ENCODE measurements around the gene ABCG1.

ABCG1 gene

DNA sequence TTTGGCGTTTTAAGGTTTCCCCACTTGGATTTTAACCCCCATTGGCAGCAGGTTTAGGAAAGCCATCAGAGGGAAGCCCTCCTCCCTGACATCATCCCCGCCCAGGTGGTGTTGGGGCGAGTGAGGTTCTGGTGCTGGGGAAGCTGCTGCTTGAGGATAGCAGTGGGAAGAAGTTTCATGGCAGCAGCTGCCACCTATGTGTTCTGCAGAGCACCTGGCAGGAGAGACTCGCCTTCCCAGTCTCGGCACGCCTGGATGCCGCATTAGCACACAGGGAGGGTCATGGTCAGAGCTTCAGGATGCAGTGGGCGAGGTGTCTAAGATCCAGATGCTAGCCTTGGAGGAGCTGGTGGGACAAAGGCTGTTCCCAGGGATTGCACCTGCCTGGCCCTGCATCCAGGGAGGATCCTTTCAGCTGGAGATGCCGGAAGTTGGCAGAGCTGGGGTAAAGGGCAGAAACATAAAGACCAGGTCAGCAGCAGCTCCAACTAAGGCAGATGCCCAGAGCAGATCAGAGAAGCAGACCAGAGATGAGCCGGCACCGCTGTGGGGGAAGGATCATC lies 33.9 kb downstream of the ABCG1 start:
- no peak for DNase-seq

- DNase-seq, result no peak
These were observed 34.5 kb downstream of the ABCG1 start for GRCh38 chr21:42253466-42253865.

DNA sequence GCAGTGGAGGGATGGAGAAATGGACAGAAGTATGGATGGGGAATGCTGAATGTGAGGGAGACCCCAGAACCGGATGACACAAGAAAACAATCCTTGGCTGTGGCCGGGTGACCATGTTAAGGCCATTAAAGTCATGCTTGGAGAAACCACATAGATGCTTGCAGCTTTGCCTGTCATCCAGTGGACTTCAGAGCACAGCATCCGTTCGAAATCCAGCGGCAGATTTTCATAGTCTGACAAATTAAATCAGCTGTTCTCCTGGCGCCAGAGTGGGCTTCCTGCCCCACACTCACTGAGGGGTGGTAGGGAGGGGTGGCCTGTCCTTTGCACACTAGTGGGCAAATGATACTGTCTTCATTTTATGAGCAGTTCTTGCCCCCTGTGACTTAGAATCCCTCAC lies 35.1 kb downstream of the ABCG1 start:
- DNase-seq, result no peak

GRCh38 chr21:42254651-42255601 lies 36.0 kb downstream of the ABCG1 start:
- DNase-seq, result no peak

DNA sequence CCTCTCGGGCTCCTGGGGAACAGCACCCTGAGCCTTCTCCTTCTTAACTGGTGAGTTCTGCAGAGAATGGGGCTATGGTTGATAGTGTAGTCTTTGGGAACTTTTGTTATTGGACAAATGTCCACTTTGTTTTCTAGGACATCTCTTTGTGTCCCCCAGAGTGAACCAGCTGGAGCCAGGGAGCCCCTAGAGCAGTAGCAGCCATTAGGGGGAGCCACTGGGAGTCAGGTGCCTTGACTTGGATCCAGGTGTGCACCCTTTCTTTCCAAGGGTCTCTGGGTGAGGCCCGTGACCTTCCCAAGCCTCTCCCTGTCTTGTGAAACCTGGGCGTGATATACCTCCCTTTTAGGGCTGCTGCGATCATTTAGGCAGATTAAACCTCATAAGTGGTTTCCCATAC lies 36.9 kb downstream of the ABCG1 start:
- no peak for DNase-seq

DNA sequence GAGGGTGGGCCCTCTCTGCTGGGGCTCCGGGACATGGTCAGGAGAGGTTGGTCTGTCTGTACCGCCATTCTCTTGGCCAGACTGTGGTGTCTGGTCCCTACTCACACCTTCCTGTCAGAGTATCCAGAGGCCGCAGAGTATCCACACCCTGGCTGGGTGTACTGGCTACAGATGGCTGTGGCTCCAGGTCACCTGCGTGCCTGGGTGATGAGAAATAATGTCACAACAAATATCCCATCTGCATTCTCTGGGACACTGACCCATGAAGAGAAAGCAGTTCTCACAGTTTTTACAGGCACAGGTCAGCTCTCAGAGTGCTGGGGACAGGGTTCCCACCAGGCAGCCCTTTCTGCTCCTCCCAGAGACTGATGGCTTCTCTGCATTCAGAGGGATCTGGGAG lies 37.4 kb downstream of the ABCG1 start:
- no peak for DNase-seq

DNA sequence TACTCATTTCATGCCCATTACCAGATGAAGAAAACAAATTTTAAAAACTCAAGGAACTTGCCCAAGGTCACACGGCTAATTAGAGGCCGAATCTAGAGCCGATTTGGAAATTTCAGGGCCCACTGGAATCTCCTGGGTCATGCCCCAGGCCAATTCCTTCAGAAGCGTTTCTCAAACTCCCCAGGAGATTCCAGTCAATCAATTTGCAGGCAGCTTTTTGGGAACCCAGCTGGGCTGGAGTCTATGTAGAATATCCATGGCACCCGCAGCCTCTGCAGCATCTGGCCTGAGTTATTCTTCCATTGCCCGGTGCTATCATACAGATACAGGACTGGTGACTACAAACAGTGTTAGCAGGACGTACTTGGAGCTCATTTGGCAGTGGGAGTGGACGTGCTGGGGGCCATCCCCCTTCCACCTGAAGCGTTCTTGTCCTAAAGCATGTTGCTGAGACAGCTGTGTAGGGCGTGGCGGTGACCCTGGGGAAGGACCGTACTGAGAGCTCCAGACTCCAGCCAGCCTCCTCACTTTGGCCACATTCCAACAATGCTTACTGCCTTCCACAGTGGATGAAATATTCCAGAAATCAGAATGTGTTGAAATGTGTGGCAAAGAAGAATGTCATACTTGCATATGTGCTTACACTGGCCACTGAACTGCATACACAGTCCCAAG lies 38.3 kb downstream of the ABCG1 start:
- no peak for DNase-seq

- DNase-seq, result no peak
These were observed 39.4 kb downstream of the ABCG1 start for GRCh38 chr21:42258150-42258884.

GRCh38 chr21:42258885-42259407 lies 40.0 kb downstream of the ABCG1 start:
- no peak for DNase-seq

DNA sequence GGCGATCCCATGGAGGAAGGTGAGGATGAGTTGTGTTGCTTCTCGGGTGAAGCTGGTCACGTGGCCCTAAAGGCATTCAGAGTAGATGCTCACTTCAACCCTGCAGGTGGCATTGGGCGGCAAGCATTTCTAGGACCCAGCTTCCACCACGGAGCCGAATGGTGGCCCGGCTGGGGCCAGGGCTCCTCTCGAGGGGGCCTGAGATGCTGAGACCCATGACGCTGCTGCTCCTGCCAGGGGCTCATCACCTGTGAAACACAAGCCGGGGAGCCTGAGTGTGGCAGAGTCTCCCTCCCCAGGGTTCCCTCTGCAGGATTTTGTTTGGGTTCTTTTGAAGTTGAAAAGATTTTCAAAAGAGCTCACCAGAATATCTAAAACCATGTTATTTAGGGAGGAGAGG lies 41.2 kb downstream of the ABCG1 start:
- DNase-seq, result no peak

DNA sequence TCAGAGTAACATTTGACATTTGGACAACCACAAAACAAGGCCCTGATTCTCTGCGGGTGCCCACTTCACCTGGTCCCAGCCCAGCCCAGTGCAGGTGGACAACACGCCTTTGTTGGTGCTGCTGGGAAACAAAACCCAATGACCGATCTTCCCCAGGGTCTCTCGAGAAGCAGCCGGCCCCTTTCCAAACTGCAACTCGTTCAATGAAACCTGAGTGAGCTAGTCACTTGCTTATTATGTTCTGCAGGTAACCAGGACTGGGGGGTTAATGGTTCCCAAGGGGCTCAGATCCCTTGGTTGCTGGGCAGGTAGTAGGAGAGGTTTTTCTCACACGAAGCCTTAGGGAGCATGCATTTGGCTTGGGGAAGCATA lies 42.9 kb downstream of the ABCG1 start:
- no peak for DNase-seq

GRCh38 chr21:42262831-42263231 lies 43.9 kb downstream of the ABCG1 start:
- peak; percentile 28 to 30 for DNase-seq

- no peak for DNase-seq
These were observed 44.7 kb downstream of the ABCG1 start for GRCh38 chr21:42263591-42264131.

DNA sequence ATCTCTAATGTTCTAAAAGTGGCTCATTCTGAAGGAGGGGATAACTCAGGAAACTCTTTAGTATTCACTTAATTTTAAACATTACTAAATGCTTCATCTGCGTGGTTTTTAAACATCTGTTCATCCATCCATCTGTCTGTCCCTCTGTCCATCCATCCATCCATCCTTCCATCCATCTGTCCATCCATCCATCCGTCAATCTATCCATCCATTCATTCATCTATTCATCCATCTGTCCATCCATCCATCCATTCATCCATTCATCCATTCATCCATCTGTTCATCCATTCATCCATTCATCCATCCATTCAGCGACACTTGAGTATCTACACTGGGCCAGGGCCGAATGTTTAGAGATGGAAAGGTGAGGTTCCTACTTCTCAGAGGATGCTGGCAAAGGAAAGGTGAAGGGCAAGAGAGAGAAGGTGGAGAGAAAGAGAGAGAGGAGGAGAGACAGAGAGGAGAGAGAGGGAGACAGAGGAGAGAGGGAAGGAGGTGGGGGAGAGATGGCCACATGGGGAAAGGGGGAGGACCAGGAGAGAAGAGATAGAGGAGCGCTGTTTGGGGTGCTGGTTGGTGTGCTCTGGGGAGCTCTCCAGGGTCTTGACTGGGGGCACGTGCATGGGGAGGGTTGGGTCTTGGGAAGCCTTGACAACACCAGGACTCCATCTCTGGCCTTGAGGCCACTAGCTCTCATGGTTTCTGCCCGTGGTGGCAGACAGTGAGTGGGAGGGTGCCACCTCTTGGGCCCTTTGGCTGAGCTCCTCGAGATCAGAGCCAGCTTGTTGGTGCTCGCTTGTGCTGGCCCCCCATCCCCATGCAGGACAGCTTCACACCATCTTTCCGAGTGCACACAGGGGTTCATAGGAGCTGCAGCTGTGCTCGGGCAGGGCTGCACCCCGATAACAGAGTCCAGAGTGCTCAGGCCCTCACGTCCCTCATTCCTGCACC lies 45.6 kb downstream of the ABCG1 start:
- DNase-seq, result no peak

GRCh38 chr21:42265231-42265812 lies 46.4 kb downstream of the ABCG1 start:
- DNase-seq, result no peak

DNA sequence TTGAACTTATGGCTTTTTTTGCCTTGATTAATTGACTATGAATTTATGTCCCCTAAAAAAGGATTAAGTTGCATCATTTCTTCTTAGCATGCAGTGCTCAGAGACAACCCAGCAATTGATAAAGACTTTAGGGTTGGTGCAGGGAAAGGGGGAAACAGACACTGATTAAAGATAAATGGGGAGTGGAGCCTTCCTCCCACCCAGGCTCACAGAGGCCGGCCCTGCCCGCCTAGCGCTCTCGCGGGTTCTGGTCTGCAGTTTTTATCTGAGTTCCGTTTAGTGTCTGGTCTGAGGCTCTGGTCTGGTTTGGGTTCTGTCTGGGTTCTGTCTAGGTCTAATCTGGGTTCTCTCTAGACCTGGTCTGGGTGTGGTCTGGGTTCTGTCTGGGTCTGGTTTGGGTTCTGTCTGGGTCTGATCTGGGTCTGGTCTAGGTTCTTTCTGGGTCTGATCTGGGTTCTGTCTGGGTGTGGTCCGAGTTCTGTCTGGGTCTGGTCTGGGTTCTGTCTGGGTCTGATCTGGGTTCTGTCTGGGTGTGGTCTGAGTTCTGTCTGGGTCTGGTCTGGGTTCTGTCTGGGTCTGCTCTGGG lies 48.1 kb downstream of the ABCG1 start:
- DNase-seq, result no peak

GRCh38 chr21:42269386-42269785 lies 50.4 kb downstream of the ABCG1 start:
- no peak for DNase-seq

GRCh38 chr21:42271065-42271464 lies 52.1 kb downstream of the ABCG1 start:
- DNase-seq, result no peak

DNA sequence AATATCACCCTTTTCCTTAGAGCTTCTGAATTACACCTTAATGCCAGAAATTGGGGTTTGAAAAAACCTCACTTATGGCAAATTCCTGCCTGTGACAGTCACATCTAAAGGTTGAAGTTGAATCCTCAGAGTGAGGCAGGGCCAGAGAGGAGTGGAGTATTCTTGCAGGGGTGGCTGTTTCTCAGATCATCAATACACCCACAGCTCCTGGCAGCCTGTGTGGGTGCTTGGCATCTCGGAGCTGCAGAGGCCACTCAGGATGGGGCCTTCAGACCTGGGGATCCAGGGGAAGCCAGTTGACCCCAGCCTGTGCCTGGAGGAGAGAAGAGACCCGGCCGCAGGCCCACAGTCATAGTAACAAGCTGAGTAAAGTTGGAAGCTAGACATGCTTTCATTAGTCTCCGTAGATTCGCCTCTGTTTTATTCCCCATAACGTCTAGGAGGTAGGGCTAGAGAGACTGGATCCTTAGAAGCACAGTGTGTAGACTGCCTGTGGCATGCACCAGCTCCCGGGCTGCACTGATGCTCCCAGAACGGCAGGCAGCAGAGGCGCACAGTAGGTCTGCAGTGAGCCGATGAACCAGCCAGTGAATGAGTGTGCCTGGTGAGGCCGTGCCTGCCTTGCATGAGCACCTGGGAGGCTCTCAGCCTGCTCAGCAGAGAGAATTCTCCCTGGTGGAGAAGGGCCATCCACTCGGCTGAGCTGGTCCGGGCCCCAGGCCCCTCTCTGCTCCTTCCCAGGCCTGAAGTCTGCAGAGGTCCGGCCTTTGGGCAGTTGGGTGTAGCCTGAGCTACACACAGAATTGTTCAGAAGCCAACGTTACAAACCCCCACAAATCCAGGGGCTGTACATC lies 53.4 kb downstream of the ABCG1 start:
- DNase-seq, result no peak

Measured in cerebellar nuclear complex (tissue), 1 donor.